SU-DHL-6 (cell line): Measurements from ENCODE around the gene RTL9.
"Not testable (repeated sequence)": the region's sequence is repeated elsewhere in the genome, so short reads cannot be mapped to it uniquely, and the experiment has no call there.

ENCODE experiments used
- H2AFZ ChIP-seq: fragments of 200-600 bp; sonication (generic); 2 replicates; pipeline ENCODE4 v1.6.1; 2014; ENCODE audit warnings: low read depth, mild to moderate bottlenecking, moderate library complexity, mixed read lengths, antibody characterized with exemption, low read length; ENCODE audit not compliant: severe bottlenecking
- H3F3A ChIP-seq: fragments of 200-600 bp; shearing (Covaris generic); 2 replicates; pipeline ENCODE4 v1.6.0; 2016; ENCODE audit warnings: antibody characterized with exemption, mild to moderate bottlenecking; ENCODE audit not compliant: insufficient read depth
- H3K27ac ChIP-seq: fragments of 200-600 bp; sonication (generic); 2 replicates; pipeline ENCODE4 v1.5.1; 2016; ENCODE audit warnings: low read depth, mild to moderate bottlenecking, low read length, moderate library complexity, mixed read lengths
- H3K27me3 ChIP-seq: fragments of 200-600 bp; sonication (generic), shearing (Covaris generic); 2 replicates; pipeline ENCODE4 v1.6.0; 2014; ENCODE audit warnings: mild to moderate bottlenecking, low read length
- H3K36me3 ChIP-seq: fragments of 200-600 bp; sonication (generic); 2 replicates; pipeline ENCODE4 v1.6.1; 2014; ENCODE audit warnings: mild to moderate bottlenecking, low read length, mixed read lengths
- H3K4me2 ChIP-seq: fragments of 300-600, 200-600 bp; shearing (Covaris generic), sonication (generic); 2 replicates; pipeline ENCODE4 v1.6.0; 2014; ENCODE audit warnings: low read length, low read depth, mild to moderate bottlenecking; ENCODE audit not compliant: poor library complexity, severe bottlenecking
- H3K4me3 ChIP-seq: fragments of 200-600 bp; sonication (generic); 2 replicates; pipeline ENCODE4 v1.5.1; 2014; ENCODE audit warnings: antibody characterized with exemption, low read length, mild to moderate bottlenecking, mixed read lengths; ENCODE audit not compliant: insufficient read depth, poor library complexity, severe bottlenecking
- H3K79me2 ChIP-seq: fragments of 200-600 bp; sonication (generic); 2 replicates; pipeline ENCODE4 v1.6.1; 2014; ENCODE audit warnings: mild to moderate bottlenecking, low read length, moderate library complexity; ENCODE audit not compliant: insufficient read depth
- H3K9ac ChIP-seq: fragments of 200-600 bp; sonication (generic); 2 replicates; pipeline ENCODE4 v1.7.0; 2014; ENCODE audit warnings: mild to moderate bottlenecking, low read length
- H3K9me2 ChIP-seq: fragments of 200-600 bp; sonication (generic); replicated peaks from 2 replicates; pipeline ENCODE4 v1.6.1; 2014; ENCODE audit warnings: low read length; ENCODE audit not compliant: insufficient read depth
- H3K9me3 ChIP-seq: fragments of 200-600 bp; sonication (generic); 2 replicates; pipeline ENCODE4 v1.6.1; 2014; ENCODE audit warnings: low read length, mixed read lengths; ENCODE audit not compliant: insufficient read depth
- H4K20me1 ChIP-seq: fragments of 200-600 bp; sonication (generic); 2 replicates; pipeline ENCODE4 v1.6.1; 2014; ENCODE audit warnings: low read depth, mild to moderate bottlenecking, antibody characterized with exemption, low read length, moderate library complexity, mixed read lengths
- EZH2phosphoT487 ChIP-seq: fragments of 200-600 bp; sonication (generic), shearing (Covaris generic); conservative IDR thresholded peaks from 2 replicates; pipeline ENCODE4 v1.6.1; 2018; ENCODE audit warnings: mild to moderate bottlenecking, antibody characterized with exemption, low read length, moderate library complexity, mixed read lengths
- TF ChIP-seq, protein P1 (sequence below): fragments of 200-600 bp; sonication (generic); IDR thresholded peaks from one replicate; pipeline ENCODE4 v1.5.1; 2017; ENCODE audit warnings: antibody characterized with exemption, mild to moderate bottlenecking, low read length, moderate library complexity; ENCODE audit not compliant: insufficient read depth, poor library complexity, severe bottlenecking

RTL9 gene

DNA sequence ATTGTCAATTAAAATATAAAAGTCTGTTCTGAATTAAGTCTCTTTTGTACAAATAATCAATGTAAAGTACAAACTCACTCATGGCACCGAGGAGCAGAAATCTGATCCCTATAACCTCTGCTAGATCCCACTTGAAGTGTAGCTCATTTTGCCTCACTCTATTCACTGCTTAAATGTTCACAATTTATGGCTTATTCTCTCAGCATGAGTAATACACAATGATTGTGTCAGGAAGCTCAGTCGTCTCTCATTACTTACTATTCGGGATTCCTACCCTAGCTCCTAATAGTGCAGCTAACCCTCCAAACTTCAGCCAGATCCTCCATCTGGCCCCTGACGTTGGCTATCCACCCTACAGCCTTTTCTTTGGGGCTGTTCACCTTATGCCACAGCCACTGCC lies 36.0 kb upstream of the RTL9 start:
- H3K9me3 ChIP-seq: no peaks in the 10 kb centered on the region
- TF ChIP-seq EZH2phosphoT487: no peak
- TF ChIP-seq, protein P1, sequence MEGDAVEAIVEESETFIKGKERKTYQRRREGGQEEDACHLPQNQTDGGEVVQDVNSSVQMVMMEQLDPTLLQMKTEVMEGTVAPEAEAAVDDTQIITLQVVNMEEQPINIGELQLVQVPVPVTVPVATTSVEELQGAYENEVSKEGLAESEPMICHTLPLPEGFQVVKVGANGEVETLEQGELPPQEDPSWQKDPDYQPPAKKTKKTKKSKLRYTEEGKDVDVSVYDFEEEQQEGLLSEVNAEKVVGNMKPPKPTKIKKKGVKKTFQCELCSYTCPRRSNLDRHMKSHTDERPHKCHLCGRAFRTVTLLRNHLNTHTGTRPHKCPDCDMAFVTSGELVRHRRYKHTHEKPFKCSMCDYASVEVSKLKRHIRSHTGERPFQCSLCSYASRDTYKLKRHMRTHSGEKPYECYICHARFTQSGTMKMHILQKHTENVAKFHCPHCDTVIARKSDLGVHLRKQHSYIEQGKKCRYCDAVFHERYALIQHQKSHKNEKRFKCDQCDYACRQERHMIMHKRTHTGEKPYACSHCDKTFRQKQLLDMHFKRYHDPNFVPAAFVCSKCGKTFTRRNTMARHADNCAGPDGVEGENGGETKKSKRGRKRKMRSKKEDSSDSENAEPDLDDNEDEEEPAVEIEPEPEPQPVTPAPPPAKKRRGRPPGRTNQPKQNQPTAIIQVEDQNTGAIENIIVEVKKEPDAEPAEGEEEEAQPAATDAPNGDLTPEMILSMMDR: no peak
- no peaks in the 10 kb centered on the region for H3F3A ChIP-seq
- H3K9me2 ChIP-seq: no peaks in the 10 kb centered on the region
- no peaks in the 10 kb centered on the region for H3K36me3 ChIP-seq
- H3K27me3 ChIP-seq: no peaks in the 10 kb centered on the region
- H3K27ac ChIP-seq: no peak overlapping the region
- H3K9ac ChIP-seq: no peak overlapping the region
- H2AFZ ChIP-seq: no peak overlapping the region
- no peak overlapping the region for H3K4me2 ChIP-seq
- H4K20me1 ChIP-seq: no peaks in the 10 kb centered on the region
- no peak overlapping the region for H3K4me3 ChIP-seq
- no peaks in the 10 kb centered on the region for H3K79me2 ChIP-seq

DNA sequence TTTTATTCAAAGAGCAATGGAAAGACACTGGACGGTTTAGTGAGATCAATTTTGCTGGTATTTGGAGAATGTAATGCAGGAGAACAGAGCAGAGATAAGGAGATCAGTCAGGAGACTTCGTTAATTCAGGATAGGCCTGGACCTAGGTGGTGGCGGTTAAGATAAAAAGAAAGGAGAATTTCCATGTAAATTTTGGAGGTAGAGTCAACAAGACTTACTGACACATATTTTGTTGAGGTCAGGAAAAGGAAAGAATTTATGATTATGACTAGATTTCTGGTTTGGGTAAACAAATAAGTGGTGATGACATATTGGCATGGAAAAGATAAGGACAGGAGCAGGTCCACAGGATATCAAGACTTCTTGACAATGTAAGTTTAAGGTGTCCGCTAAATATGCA lies 31.9 kb upstream of the RTL9 start:
- H3K9ac ChIP-seq: no peak overlapping the region
- H4K20me1 ChIP-seq: no peaks in the 10 kb centered on the region
- no peak overlapping the region for H2AFZ ChIP-seq
- no peak overlapping the region for H3K4me2 ChIP-seq
- H3K9me3 ChIP-seq: no peaks in the 10 kb centered on the region
- no peak overlapping the region for H3K27ac ChIP-seq
- TF ChIP-seq, protein P1: no peak
- TF ChIP-seq EZH2phosphoT487: no peak
- H3K4me3 ChIP-seq: no peak overlapping the region
- H3K9me2 ChIP-seq: no peaks in the 10 kb centered on the region
- no peaks in the 10 kb centered on the region for H3K36me3 ChIP-seq
- no peaks in the 10 kb centered on the region for H3K27me3 ChIP-seq
- no peaks in the 10 kb centered on the region for H3F3A ChIP-seq
- H3K79me2 ChIP-seq: no peaks in the 10 kb centered on the region

DNA sequence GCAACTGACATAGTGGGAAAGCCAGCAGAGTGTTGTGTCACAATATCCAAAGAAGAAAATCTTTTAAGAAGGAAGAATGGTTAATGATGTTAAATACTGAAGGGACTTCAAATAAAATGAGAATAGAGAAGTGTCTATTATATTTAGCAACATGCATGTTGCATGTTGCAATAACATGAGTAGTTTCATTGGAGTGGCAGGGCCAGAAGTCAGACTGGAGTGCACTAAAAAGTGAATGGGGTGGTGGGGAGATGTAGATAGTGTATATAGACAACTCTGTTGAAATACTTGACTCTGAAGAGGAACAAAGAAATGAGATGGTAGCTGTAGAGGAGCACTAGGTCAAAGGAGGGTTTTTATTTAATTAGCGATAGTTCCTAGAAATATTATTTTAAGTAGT lies 31.3 kb upstream of the RTL9 start:
- H3K79me2 ChIP-seq: no peaks in the 10 kb centered on the region
- H3K9ac ChIP-seq: no peak overlapping the region
- no peak overlapping the region for H3K27ac ChIP-seq
- TF ChIP-seq EZH2phosphoT487: no peak
- TF ChIP-seq, protein P1: no peak
- H3K9me2 ChIP-seq: no peaks in the 10 kb centered on the region
- H2AFZ ChIP-seq: no peak overlapping the region
- no peaks in the 10 kb centered on the region for H3K27me3 ChIP-seq
- no peak overlapping the region for H3K4me2 ChIP-seq
- H4K20me1 ChIP-seq: no peaks in the 10 kb centered on the region
- H3K4me3 ChIP-seq: no peak overlapping the region
- H3K36me3 ChIP-seq: no peaks in the 10 kb centered on the region
- no peaks in the 10 kb centered on the region for H3F3A ChIP-seq
- H3K9me3 ChIP-seq: no peaks in the 10 kb centered on the region

DNA sequence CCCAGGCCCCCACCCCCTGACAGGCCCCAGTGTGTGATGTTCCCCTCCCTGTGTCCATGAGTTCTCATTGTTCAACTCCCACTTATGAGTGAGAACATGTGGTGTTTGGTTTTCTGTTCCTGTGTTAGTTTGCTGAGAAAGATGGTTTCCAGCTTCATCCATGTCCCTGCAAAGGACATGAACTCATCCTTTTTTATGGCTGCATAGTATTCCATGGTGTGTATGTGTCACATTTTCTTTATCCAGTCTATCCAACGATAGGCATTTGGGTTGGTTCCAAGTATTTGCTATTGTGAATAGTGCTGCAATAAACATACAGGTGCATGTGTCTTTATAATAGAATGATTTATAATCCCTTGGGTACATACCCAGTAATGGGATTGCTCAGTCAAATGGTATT lies 30.0 kb upstream of the RTL9 start:
- H2AFZ ChIP-seq, H3K9me3 ChIP-seq, H3K4me2 ChIP-seq, H3K9ac ChIP-seq, H3K79me2 ChIP-seq, H3K4me3 ChIP-seq, H4K20me1 ChIP-seq, H3K27ac ChIP-seq, H3K27me3 ChIP-seq, H3K36me3 ChIP-seq, H3F3A ChIP-seq, H3K9me2 ChIP-seq: not testable (repeated sequence)
